HepG2 (cell line): ENCODE results near the gene BSND. TPM values are rescaled to one million over a fixed set of nuclear protein-coding genes. Genes with fewer than 3 reads are reported as not detected.

Source experiments
- ATAC-seq: fragments of 200-7000 bp; cut with Tn5 transposase; 3 replicates; pipeline ENCODE4 v1.9.1; 2020; ENCODE audit warnings: mild to moderate bottlenecking, moderate library complexity
- BruUV-seq: library from RNA; stranded (reverse); fragments of 400-500 nt; replicated peaks from 2 replicates; lab custom pipeline; 2021; lab: Mats Ljungman, UMichigan
- CTCF ChIA-PET: fragments of 300-600 bp; formaldehyde crosslinking; extraction: SDS; loops from one replicate; lab custom pipeline; 2021; ENCODE audit warnings: low total read pairs, inconsistent platforms, low intra/inter-chr PET ratio; lab: Yijun Ruan, JAX
- POLR2A ChIA-PET: fragments of 350-600 bp; sonication (Branson Sonifier 250); formaldehyde crosslinking; loops from one replicate; lab custom pipeline; 2020; ENCODE audit warnings: antibody characterized with exemption, inconsistent platforms; lab: Yijun Ruan, JAX
- DNase-seq: peaks from one replicate; pipeline ENCODE4 v3.0.0-alpha.2; 2015; ENCODE audit warnings: low spot score
- FAIRE-seq: peaks from 3 replicates; lab custom pipeline; 2011; peaks lifted over from hg19 to GRCh38; lab: Jason Lieb, UNC
- H2AFZ ChIP-seq: one replicate; pipeline ENCODE4 v1.6.1; 2011; ENCODE audit warnings: low read length, inconsistent platforms
- H3K27ac ChIP-seq: fragments of 300-600 bp; 3 replicates; pipeline ENCODE4 v1.8.0; 2011; ENCODE audit warnings: mixed run types, mild to moderate bottlenecking, mixed read lengths, low read length, inconsistent platforms; ENCODE audit not compliant: insufficient read depth; ENCODE audit errors: extremely low read length
- H3K27me3 ChIP-seq, 2 experiments: fragments of 200-600 bp in 1 of 2; 2 replicates in 1 of 2; 3 replicates in 1 of 2; pipeline versions ENCODE4 v1.6.0 to v1.8.0; 2011; ENCODE audit warnings: low read length in 2 of 2, mild to moderate bottlenecking in 2 of 2, moderate library complexity in 2 of 2, inconsistent platforms in 1 of 2; ENCODE audit not compliant: insufficient read depth in 2 of 2, control insufficient read depth in 1 of 2
- H3K36me3 ChIP-seq, 2 experiments: fragments of 200-600 bp in 1 of 2; replicated peaks in 1 of 2; 2 replicates in 1 of 2; 3 replicates in 1 of 2; pipeline versions ENCODE4 v1.5.1 to v1.8.0; 2011; ENCODE audit warnings: low read length in 2 of 2, inconsistent platforms in 1 of 2; ENCODE audit not compliant: insufficient read depth in 2 of 2, control insufficient read depth in 1 of 2
- H3K4me1 ChIP-seq: 2 replicates; pipeline ENCODE4 v1.5.1; 2012; ENCODE audit warnings: low read length, inconsistent platforms; ENCODE audit not compliant: insufficient read depth
- H3K4me2 ChIP-seq: 2 replicates; pipeline ENCODE4 v1.6.0; 2011; ENCODE audit warnings: low read depth, low read length, inconsistent platforms
- H3K4me3 ChIP-seq, 3 experiments: fragments of 200-600 bp in 1 of 3; sonication (generic), shearing (Covaris generic) in 1 of 3; replicated peaks in 1 of 3; 2 replicates each; pipeline ENCODE4 v1.5.1; 2011 to 2016; ENCODE audit warnings: low read length in 3 of 3, inconsistent platforms in 2 of 3, low read depth in 2 of 3, mild to moderate bottlenecking in 2 of 3, control low read depth in 1 of 3, mixed read lengths in 1 of 3; ENCODE audit not compliant: insufficient read depth in 1 of 3
- H3K79me2 ChIP-seq: one replicate; pipeline ENCODE4 v1.6.1; 2011; ENCODE audit warnings: low read length, inconsistent platforms; ENCODE audit not compliant: insufficient read depth
- H3K9ac ChIP-seq: 2 replicates; pipeline ENCODE4 v1.6.0; 2011; ENCODE audit warnings: mild to moderate bottlenecking, low read depth, low read length, inconsistent platforms; ENCODE audit not compliant: insufficient read depth
- H3K9me3 ChIP-seq: 2 replicates; pipeline ENCODE4 v1.5.1; 2012; ENCODE audit warnings: mild to moderate bottlenecking, low read length
- H4K20me1 ChIP-seq: 2 replicates; pipeline ENCODE4 v1.6.0; 2011; ENCODE audit warnings: inconsistent platforms, mild to moderate bottlenecking, low read length, moderate library complexity; ENCODE audit not compliant: insufficient read depth
- BCL6 ChIP-seq: IDR thresholded peaks from 2 replicates; pipeline ENCODE4 v1.6.1; 2016; ENCODE audit warnings: missing genetic modification reagents, missing compliant biosample characterization
- DZIP1 ChIP-seq: sonication (generic); formaldehyde crosslinking; IDR thresholded peaks from 2 replicates; pipeline ENCODE4 v1.5.0; 2020; ENCODE audit warnings: mild to moderate bottlenecking, missing genetic modification reagents
- EP300 ChIP-seq, 3 experiments: sonication (generic) in 1 of 3; formaldehyde crosslinking in 1 of 3; IDR thresholded peaks; 2 replicates each; pipeline versions ENCODE4 v1.5.1 to v1.6.1; 2011 to 2020; ENCODE audit warnings: low read depth in 2 of 3, low read length in 2 of 3, borderline replicate concordance in 1 of 3, improper control_type of control experiment in 1 of 3, mild to moderate bottlenecking in 1 of 3, missing genetic modification reagents in 1 of 3, moderate library complexity in 1 of 3
- FOXO1 ChIP-seq: sonication (generic); formaldehyde crosslinking; IDR thresholded peaks from 2 replicates; pipeline ENCODE4 v1.4.0; 2020; ENCODE audit warnings: missing genetic modification reagents
- GATAD1 ChIP-seq: IDR thresholded peaks from 2 replicates; pipeline ENCODE4 v1.6.1; 2016; ENCODE audit warnings: missing genetic modification reagents, missing compliant biosample characterization
- GMEB1 ChIP-seq: sonication (generic); formaldehyde crosslinking; IDR thresholded peaks from 2 replicates; pipeline ENCODE4 v1.5.1; 2020; ENCODE audit warnings: missing genetic modification reagents, mild to moderate bottlenecking, borderline replicate concordance
- KAT7 ChIP-seq: IDR thresholded peaks from 2 replicates; pipeline ENCODE4 v1.6.1; 2018; ENCODE audit warnings: borderline replicate concordance, missing compliant biosample characterization
- MIER3 ChIP-seq: IDR thresholded peaks from 2 replicates; pipeline ENCODE4 v1.6.1; 2016; ENCODE audit warnings: missing compliant biosample characterization, borderline replicate concordance
- NFE2 ChIP-seq: sonication (generic); formaldehyde crosslinking; IDR thresholded peaks from 2 replicates; pipeline ENCODE4 v1.4.0; 2020; ENCODE audit warnings: missing genetic modification reagents
- SRSF4 ChIP-seq: fragments of 200-400 bp; formaldehyde crosslinking; IDR thresholded peaks from one replicate; pipeline ENCODE4 v1.6.1; 2018; ENCODE audit warnings: mild to moderate bottlenecking, low read depth, low read length, moderate library complexity; ENCODE audit not compliant: poor library complexity, severe bottlenecking
- ZFP82 ChIP-seq: sonication (generic); formaldehyde crosslinking; IDR thresholded peaks from 2 replicates; pipeline ENCODE4 v1.5.1; 2020; ENCODE audit warnings: mild to moderate bottlenecking, missing genetic modification reagents, borderline replicate concordance
- ZNF207 ChIP-seq: fragments of 450-650 bp; IDR thresholded peaks from 2 replicates; pipeline ENCODE4 v1.6.1; 2016; ENCODE audit warnings: antibody characterized with exemption, borderline replicate concordance
- WGBS: methylation state at CpG from one replicate; pipeline ENCODE4 v1.1.6; 2017; ENCODE audit warnings: low lambda C conversion rate; 5-methylcytosine and 5-hydroxymethylcytosine counted together
- in situ Hi-C: cut with HindIII; loops from 2 replicates; pipeline ENCODE4 v1.10.0; 2017; ENCODE audit warnings: low pct_unique_long_range_greater_than_20kb; ENCODE audit not compliant: extremely low pct_ligation_motif_present
- intact Hi-C: fragments of 100-400 bp; cut with micrococcal nuclease; formaldehyde crosslinking; loops from one replicate; pipeline ENCODE4 v1.10.0; 2022; ENCODE audit not compliant: unreplicated experiment
- polyA plus RNA-seq, 8 experiments: library from polyadenylated mRNA; depleted of rRNA in 3 of 8; stranded (reverse) in 7 of 8; unstranded in 1 of 8; fragments of >200 nt; fragmentation: Illumina TruSeq in 4 of 8; extraction: Trizol in 4 of 8; gene quantifications; 2 replicates each; pipeline versions ENCODE4 v1.2.1 to v1.2.3, GENCODE V29; 2011 to 2016; ENCODE audit warnings: low read depth in 4 of 8, missing spikeins in 1 of 8, mixed read lengths in 1 of 8; ENCODE audit not compliant: insufficient read depth in 1 of 8
- total RNA-seq, 5 experiments: library from RNA; depleted of rRNA; stranded (reverse); fragments of >200 nt; fragmentation: Illumina TruSeq; extraction: Trizol; gene quantifications; 2 replicates each; pipeline ENCODE4 v1.2.3, GENCODE V29; 2016; ENCODE audit warnings: low read depth in 1 of 5
- TF ChIP-seq, protein P1 (sequence below): sonication (generic); formaldehyde crosslinking; IDR thresholded peaks from 2 replicates; pipeline ENCODE4 v1.8.1; 2023; ENCODE audit warnings: mild to moderate bottlenecking, missing genetic modification reagents
- TF ChIP-seq, protein P2 (sequence below): sonication (generic); formaldehyde crosslinking; IDR thresholded peaks from 2 replicates; pipeline ENCODE4 v1.5.0; 2020; ENCODE audit warnings: missing genetic modification reagents

The BSND gene
- total and polyA plus RNA-seq, 2 of the 13 experiments (the other 11 are each of a cell fraction or from before 2014, with no cell fraction given): not detected

DNA sequence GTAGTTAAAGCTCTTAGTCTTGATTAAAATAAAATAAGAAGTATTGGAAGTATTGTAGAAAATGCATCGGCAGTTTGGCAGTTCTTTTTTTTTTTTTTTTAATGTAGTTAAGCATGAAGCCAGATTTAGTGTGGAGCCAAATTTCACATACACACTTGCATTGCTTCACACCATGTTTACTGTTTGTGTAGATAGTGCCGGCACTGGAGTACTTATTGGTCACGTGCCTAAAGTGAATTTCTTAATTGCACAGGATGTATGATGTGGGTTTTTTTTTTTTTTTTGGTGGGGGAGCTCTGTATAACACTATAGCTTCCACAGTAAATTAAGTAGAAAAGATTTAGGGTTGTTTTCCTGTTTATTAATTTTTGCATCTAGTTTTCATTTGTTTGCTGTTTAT is 39.5 kb upstream of the BSND start (continued):
- no peak for TF ChIP-seq DZIP1
- no peak for TF ChIP-seq ZFP82
- no peak for TF ChIP-seq MIER3
- TF ChIP-seq SRSF4: no peak
- TF ChIP-seq KAT7 (CRISPR knock-in tag): no peak
- no peak for TF ChIP-seq EP300 (IDR thresholded peaks at IDR 0.05; ENCODE audit: low read depth in 2 of 2, low read length in 2 of 2)
- no peak for TF ChIP-seq EP300 (CRISPR knock-in tag; IDR thresholded peaks at IDR 0.05; ENCODE audit: borderline replicate concordance)
- TF ChIP-seq, all 625 proteins: peak for 0

GRCh38 chr1:54962612-54963395 is 35.9 kb upstream of the BSND start:
- ATAC-seq: no peak
- 24% methylated on average over 4 of the region's 4 CpGs for WGBS
- Histone ChIP-seq H3K4me3 (no peak overlapping the region), H3K9ac (no peak overlapping the region), H3K4me2 (no peak overlapping the region), H3K27ac (no peak overlapping the region), H2AFZ (no peak overlapping the region), H3K36me3 (no peaks in the 10 kb centered on the region), H3K4me1 (no peaks in the 10 kb centered on the region), H3K9me3 (no peaks in the 10 kb centered on the region), H3K27me3 (peaks cover 2 to 18% of the 10 kb centered on the region in 2 experiments; a peak in 2 of 5 replicates), H3K79me2 (no peaks in the 10 kb centered on the region), H4K20me1 (no peaks in the 10 kb centered on the region)
- no peak for DNase-seq
- no TSS peak for BruUV-seq
- in situ Hi-C loops (no loop called here), intact Hi-C loops (no loop called here)
- CTCF ChIA-PET: no interaction called here
- POLR2A ChIA-PET: no interaction called here
- no peak for FAIRE-seq
- TF ChIP-seq GATAD1 (CRISPR knock-in tag) (no peak), ZNF207 (no peak), NFE2 (no peak), BCL6 (CRISPR knock-in tag) (no peak), FOXO1 (CRISPR knock-in tag) (no peak), GMEB1 (CRISPR knock-in tag) (no peak)
- TF ChIP-seq, protein P1, sequence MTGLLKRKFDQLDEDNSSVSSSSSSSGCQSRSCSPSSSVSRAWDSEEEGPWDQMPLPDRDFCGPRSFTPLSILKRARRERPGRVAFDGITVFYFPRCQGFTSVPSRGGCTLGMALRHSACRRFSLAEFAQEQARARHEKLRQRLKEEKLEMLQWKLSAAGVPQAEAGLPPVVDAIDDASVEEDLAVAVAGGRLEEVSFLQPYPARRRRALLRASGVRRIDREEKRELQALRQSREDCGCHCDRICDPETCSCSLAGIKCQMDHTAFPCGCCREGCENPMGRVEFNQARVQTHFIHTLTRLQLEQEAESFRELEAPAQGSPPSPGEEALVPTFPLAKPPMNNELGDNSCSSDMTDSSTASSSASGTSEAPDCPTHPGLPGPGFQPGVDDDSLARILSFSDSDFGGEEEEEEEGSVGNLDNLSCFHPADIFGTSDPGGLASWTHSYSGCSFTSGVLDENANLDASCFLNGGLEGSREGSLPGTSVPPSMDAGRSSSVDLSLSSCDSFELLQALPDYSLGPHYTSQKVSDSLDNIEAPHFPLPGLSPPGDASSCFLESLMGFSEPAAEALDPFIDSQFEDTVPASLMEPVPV: no peak
- TF ChIP-seq, protein P2, sequence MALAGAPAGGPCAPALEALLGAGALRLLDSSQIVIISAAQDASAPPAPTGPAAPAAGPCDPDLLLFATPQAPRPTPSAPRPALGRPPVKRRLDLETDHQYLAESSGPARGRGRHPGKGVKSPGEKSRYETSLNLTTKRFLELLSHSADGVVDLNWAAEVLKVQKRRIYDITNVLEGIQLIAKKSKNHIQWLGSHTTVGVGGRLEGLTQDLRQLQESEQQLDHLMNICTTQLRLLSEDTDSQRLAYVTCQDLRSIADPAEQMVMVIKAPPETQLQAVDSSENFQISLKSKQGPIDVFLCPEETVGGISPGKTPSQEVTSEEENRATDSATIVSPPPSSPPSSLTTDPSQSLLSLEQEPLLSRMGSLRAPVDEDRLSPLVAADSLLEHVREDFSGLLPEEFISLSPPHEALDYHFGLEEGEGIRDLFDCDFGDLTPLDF: no peak
